WTC11 (cell line): Measurements from ENCODE around the gene NCSTN. TPM values are rescaled to one million over a fixed set of nuclear protein-coding genes. Genes with fewer than 3 reads are reported as not detected.
A peak's percentile ranks its signal among the peaks of the same experiment; 100 is the strongest.

Experiments
- ATAC-seq: fragments of 200-7000 bp; cut with Tn5 transposase; 2 replicates; pipeline ENCODE4 v1.10.0; 2021; ENCODE audit warnings: mild to moderate bottlenecking, moderate library complexity
- CTCF ChIA-PET: fragments of 300-600 bp; sonication (Branson Sonifier 250); formaldehyde crosslinking; loops from one replicate; lab custom pipeline; 2021; ENCODE audit warnings: antibody characterized with exemption; lab: Charles Lee
- POLR2A ChIA-PET: fragments of 350-600 bp; sonication (Branson Sonifier 250); formaldehyde crosslinking; loops from one replicate; lab custom pipeline; 2021; ENCODE audit warnings: antibody characterized with exemption; lab: Charles Lee
- DNase-seq: peaks from one replicate; pipeline ENCODE4 v3.0.0; 2021; ENCODE audit warnings: low spot score
- H3K27ac Mint-ChIP-seq: 2 replicates; pipeline ENCODE4 v1.8.0; 2021; ENCODE audit warnings: mixed read lengths
- H3K27me3 Mint-ChIP-seq: 2 replicates; pipeline ENCODE4 v1.8.0; 2021; ENCODE audit warnings: low read depth, mild to moderate bottlenecking, moderate library complexity, mixed read lengths
- H3K36me3 Mint-ChIP-seq: 2 replicates; pipeline ENCODE4 v1.8.0; 2021; ENCODE audit warnings: mixed read lengths
- H3K4me1 Mint-ChIP-seq: 2 replicates; pipeline ENCODE4 v1.8.0; 2022; ENCODE audit warnings: mixed read lengths
- H3K4me3 Mint-ChIP-seq: 2 replicates; pipeline ENCODE4 v1.8.0; 2021; ENCODE audit warnings: mild to moderate bottlenecking, moderate library complexity, mixed read lengths
- H3K9me3 Mint-ChIP-seq: 2 replicates; pipeline ENCODE4 v1.8.0; 2021; ENCODE audit warnings: mixed read lengths
- ATF2 ChIP-seq: sonication (generic); formaldehyde crosslinking; IDR thresholded peaks from 2 replicates; pipeline ENCODE4 v1.8.1; 2022; ENCODE audit warnings: low read depth, missing genetic modification reagents, borderline replicate concordance
- CBFB ChIP-seq: sonication (generic); formaldehyde crosslinking; IDR thresholded peaks from 2 replicates; pipeline ENCODE4 v1.8.1; 2022; ENCODE audit warnings: mild to moderate bottlenecking, low read depth, missing genetic modification reagents
- CDX4 ChIP-seq: fragments of 250-450 bp; sonication (Bioruptor Pico); IDR thresholded peaks from 2 replicates; pipeline ENCODE4 v1.9.0; 2021; ENCODE audit warnings: moderate library complexity, mild to moderate bottlenecking, inconsistent platforms, borderline replicate concordance
- ETV6 ChIP-seq: sonication (generic); formaldehyde crosslinking; IDR thresholded peaks from 2 replicates; pipeline ENCODE4 v1.8.1; 2022; ENCODE audit warnings: mild to moderate bottlenecking, missing genetic modification reagents
- FOXK1 ChIP-seq: sonication (generic); formaldehyde crosslinking; IDR thresholded peaks from 2 replicates; pipeline ENCODE4 v1.8.0; 2022; ENCODE audit warnings: mild to moderate bottlenecking, moderate library complexity, missing genetic modification reagents
- FOXP4 ChIP-seq: sonication (generic); formaldehyde crosslinking; IDR thresholded peaks from 2 replicates; pipeline ENCODE4 v1.8.0; 2022; ENCODE audit warnings: mild to moderate bottlenecking, missing genetic modification reagents
- GRHL2 ChIP-seq: fragments of 250-450 bp; sonication (Bioruptor Pico); IDR thresholded peaks from 2 replicates; pipeline ENCODE4 v1.8.0; 2022; ENCODE audit warnings: mild to moderate bottlenecking, moderate library complexity; ENCODE audit not compliant: insufficient replicate concordance, severe bottlenecking
- GTF2I ChIP-seq: fragments of 250-450 bp; sonication (Bioruptor Pico); conservative IDR thresholded peaks from 2 replicates; pipeline ENCODE4 v1.4.0; 2021; ENCODE audit warnings: mild to moderate bottlenecking
- IRF2 ChIP-seq: sonication (generic); formaldehyde crosslinking; IDR thresholded peaks from 2 replicates; pipeline ENCODE4 v1.8.0; 2022; ENCODE audit warnings: low read depth, missing genetic modification reagents, borderline replicate concordance
- JAZF1 ChIP-seq: fragments of 250-450 bp; sonication (Bioruptor Pico); IDR thresholded peaks from 2 replicates; pipeline ENCODE4 v1.9.0; 2021; ENCODE audit warnings: moderate library complexity, mild to moderate bottlenecking, inconsistent platforms
- KAT7 ChIP-seq: sonication (generic); formaldehyde crosslinking; IDR thresholded peaks from 2 replicates; pipeline ENCODE4 v1.8.1; 2023; ENCODE audit warnings: missing genetic modification reagents, mild to moderate bottlenecking, borderline replicate concordance
- MYBL2 ChIP-seq: sonication (generic); formaldehyde crosslinking; IDR thresholded peaks from 2 replicates; pipeline ENCODE4 v1.8.1; 2023; ENCODE audit warnings: mild to moderate bottlenecking, moderate library complexity, missing genetic modification reagents
- NFATC4 ChIP-seq: fragments of 250-450 bp; sonication (Bioruptor Pico); IDR thresholded peaks from 2 replicates; pipeline ENCODE4 v1.9.0; 2021; ENCODE audit warnings: mild to moderate bottlenecking
- NR1H2 ChIP-seq: sonication (generic); formaldehyde crosslinking; IDR thresholded peaks from 2 replicates; pipeline ENCODE4 v1.9.0; 2021; ENCODE audit warnings: mild to moderate bottlenecking, moderate library complexity, missing genetic modification reagents
- PRRX2 ChIP-seq: fragments of 250-450 bp; sonication (Bioruptor Pico); IDR thresholded peaks from 2 replicates; pipeline ENCODE4 v1.8.0; 2021; ENCODE audit warnings: mild to moderate bottlenecking
- RORB ChIP-seq: fragments of 250-450 bp; sonication (Bioruptor Pico); IDR thresholded peaks from 2 replicates; pipeline ENCODE4 v1.9.0; 2021; ENCODE audit warnings: mild to moderate bottlenecking
- SMAD4 ChIP-seq: sonication (generic); formaldehyde crosslinking; IDR thresholded peaks from 2 replicates; pipeline ENCODE4 v1.8.0; 2022; ENCODE audit warnings: mild to moderate bottlenecking, missing genetic modification reagents
- TEAD1 ChIP-seq: sonication (generic); formaldehyde crosslinking; IDR thresholded peaks from 2 replicates; pipeline ENCODE4 v1.8.0; 2022; ENCODE audit warnings: mild to moderate bottlenecking, missing genetic modification reagents
- ZBTB43 ChIP-seq: sonication (generic); formaldehyde crosslinking; IDR thresholded peaks from 2 replicates; pipeline ENCODE4 v1.8.1; 2023; ENCODE audit warnings: mild to moderate bottlenecking, missing genetic modification reagents
- ZNF121 ChIP-seq: sonication (generic); formaldehyde crosslinking; IDR thresholded peaks from 2 replicates; pipeline ENCODE4 v1.8.0; 2023; ENCODE audit warnings: missing genetic modification reagents
- ZNF423 ChIP-seq: fragments of 250-450 bp; sonication (Bioruptor Pico); IDR thresholded peaks from 2 replicates; pipeline ENCODE4 v2.1.2; 2022; ENCODE audit warnings: mild to moderate bottlenecking, moderate library complexity
- total RNA-seq: library from RNA; stranded (reverse); gene quantifications from 3 replicates; pipeline ENCODE4 v1.2.3, GENCODE V29; 2021
- TF ChIP-seq, protein P1 (sequence below): sonication (generic); formaldehyde crosslinking; IDR thresholded peaks from 2 replicates; pipeline ENCODE4 v1.8.1; 2023; ENCODE audit warnings: mild to moderate bottlenecking, missing genetic modification reagents, moderate library complexity
- TF ChIP-seq, protein P2 (sequence below): sonication (generic); formaldehyde crosslinking; IDR thresholded peaks from 2 replicates; pipeline ENCODE4 v1.8.0; 2023; ENCODE audit warnings: missing genetic modification reagents
- TF ChIP-seq, protein P3 (sequence below): sonication (generic); formaldehyde crosslinking; conservative IDR thresholded peaks from 2 replicates; pipeline ENCODE4 v1.8.1; 2023; ENCODE audit warnings: mild to moderate bottlenecking, low read depth, missing genetic modification reagents, moderate library complexity

Gene NCSTN
- total RNA-seq, 1 experiment from 2014 or later: 72.7 TPM

GRCh38 chr1:160400646-160401486 lies 57.7 kb downstream of the NCSTN start:
- CTCF ChIA-PET: interaction anchor here (0.6 to 2.2 kb wide), 7 partner anchors 10 to 285 kb away, joined by 3 to 11 read pairs (median 4); partner anchors contain the start of gene ATP1A2
- peak; percentile 65 for DNase-seq
- Mint-ChIP-seq H3K4me3 (peak overlapping the region; percentile 86), H3K36me3 (no peaks in the 10 kb centered on the region), H3K9me3 (no peaks in the 10 kb centered on the region), H3K27ac (peak overlapping the region; percentile 41), H3K4me1 (peaks cover 57% of the 10 kb centered on the region), H3K27me3 (no peaks in the 10 kb centered on the region; the same call in 1 of the 2 replicates)
- POLR2A ChIA-PET: interaction anchor here (0.5 to 1.0 kb wide), 5 partner anchors 10 to 369 kb away, joined by 3 to 5 read pairs (median 5); partner anchors contain the start of gene PIGM
- peak; percentile 14 for ATAC-seq
- TF ChIP-seq IRF2 (CRISPR knock-in tag) (no peak), RORB (no peak), GRHL2 (CRISPR knock-in tag) (no peak), KAT7 (CRISPR knock-in tag) (peak; percentile 39; the same call in 1 of the 2 replicates), JAZF1 (CRISPR knock-in tag) (no peak), NFATC4 (CRISPR knock-in tag) (no peak), ZNF423 (no peak), SMAD4 (CRISPR knock-in tag) (0 out of 2 replicates have a peak, but pooled peaks have one; percentile 17), FOXP4 (CRISPR knock-in tag) (no peak), NR1H2 (CRISPR knock-in tag) (no peak), ZNF121 (CRISPR knock-in tag) (no peak), ZBTB43 (no peak; the same call in 1 of the 2 replicates), TEAD1 (no peak), PRRX2 (no peak), ETV6 (CRISPR knock-in tag) (no peak), CDX4 (CRISPR knock-in tag) (no peak), FOXK1 (CRISPR knock-in tag) (no peak), ATF2 (no peak), CBFB (CRISPR knock-in tag) (no peak), GTF2I (CRISPR knock-in tag) (no peak), MYBL2 (CRISPR knock-in tag) (peak; percentile 38; the same call in 1 of the 2 replicates)
- TF ChIP-seq, protein P1, sequence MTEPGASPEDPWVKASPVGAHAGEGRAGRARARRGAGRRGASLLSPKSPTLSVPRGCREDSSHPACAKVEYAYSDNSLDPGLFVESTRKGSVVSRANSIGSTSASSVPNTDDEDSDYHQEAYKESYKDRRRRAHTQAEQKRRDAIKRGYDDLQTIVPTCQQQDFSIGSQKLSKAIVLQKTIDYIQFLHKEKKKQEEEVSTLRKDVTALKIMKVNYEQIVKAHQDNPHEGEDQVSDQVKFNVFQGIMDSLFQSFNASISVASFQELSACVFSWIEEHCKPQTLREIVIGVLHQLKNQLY: no peak
- TF ChIP-seq, protein P2, sequence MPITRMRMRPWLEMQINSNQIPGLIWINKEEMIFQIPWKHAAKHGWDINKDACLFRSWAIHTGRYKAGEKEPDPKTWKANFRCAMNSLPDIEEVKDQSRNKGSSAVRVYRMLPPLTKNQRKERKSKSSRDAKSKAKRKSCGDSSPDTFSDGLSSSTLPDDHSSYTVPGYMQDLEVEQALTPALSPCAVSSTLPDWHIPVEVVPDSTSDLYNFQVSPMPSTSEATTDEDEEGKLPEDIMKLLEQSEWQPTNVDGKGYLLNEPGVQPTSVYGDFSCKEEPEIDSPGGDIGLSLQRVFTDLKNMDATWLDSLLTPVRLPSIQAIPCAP (CRISPR knock-in tag): no peak
- TF ChIP-seq, protein P3, sequence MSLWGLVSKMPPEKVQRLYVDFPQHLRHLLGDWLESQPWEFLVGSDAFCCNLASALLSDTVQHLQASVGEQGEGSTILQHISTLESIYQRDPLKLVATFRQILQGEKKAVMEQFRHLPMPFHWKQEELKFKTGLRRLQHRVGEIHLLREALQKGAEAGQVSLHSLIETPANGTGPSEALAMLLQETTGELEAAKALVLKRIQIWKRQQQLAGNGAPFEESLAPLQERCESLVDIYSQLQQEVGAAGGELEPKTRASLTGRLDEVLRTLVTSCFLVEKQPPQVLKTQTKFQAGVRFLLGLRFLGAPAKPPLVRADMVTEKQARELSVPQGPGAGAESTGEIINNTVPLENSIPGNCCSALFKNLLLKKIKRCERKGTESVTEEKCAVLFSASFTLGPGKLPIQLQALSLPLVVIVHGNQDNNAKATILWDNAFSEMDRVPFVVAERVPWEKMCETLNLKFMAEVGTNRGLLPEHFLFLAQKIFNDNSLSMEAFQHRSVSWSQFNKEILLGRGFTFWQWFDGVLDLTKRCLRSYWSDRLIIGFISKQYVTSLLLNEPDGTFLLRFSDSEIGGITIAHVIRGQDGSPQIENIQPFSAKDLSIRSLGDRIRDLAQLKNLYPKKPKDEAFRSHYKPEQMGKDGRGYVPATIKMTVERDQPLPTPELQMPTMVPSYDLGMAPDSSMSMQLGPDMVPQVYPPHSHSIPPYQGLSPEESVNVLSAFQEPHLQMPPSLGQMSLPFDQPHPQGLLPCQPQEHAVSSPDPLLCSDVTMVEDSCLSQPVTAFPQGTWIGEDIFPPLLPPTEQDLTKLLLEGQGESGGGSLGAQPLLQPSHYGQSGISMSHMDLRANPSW: no peak
